C4-2B (cell line): ENCODE measurements around the gene MAN2A1.

Experiments
- CTCF ChIP-seq: fragments of 450-650 bp; conservative IDR thresholded peaks from 2 replicates; pipeline ENCODE4 v1.5.1; 2017; ENCODE audit warnings: mild to moderate bottlenecking
- ZFX ChIP-seq: fragments of 450-650 bp; IDR thresholded peaks from 2 replicates; pipeline ENCODE4 v1.6.1; 2017

DNA sequence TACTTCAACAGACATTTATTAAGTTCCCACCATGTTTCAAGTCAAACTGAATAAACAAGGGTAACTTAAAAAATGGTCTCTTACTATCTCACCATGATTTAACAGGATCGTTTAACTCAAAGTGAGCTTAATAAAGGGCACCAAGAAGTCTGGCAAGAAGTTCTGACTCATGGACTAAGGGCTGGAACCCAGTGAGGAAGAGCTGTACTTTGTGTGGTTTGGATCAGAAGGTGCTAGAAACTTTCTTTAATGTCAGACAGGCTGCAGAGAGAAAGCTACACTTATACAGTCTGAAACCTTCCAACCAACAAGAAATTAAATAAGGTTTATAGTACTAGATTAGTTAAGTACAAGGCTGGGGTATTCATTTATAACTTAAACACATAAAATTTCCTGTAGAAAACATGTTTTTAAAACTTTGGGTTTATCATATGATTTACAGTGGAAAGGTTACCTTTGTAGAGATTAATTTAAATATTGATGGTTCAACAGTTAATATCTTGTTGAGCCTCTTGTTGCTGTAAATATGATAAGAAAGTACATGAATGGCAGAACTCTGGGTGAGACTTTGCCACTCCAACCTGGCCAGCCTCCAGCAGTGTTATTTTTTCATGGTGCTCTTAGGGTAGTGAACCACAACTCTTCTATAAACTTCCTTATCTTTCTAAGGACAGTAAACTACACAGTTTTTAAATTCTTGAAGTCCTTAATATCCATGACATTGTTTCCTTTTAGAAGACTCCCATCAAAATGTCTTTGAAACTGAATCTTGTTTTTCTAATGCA, 162.8 kb downstream of the MAN2A1 start:
- TF ChIP-seq CTCF (no peak), ZFX (no peak)
